HUES64 (cell line): Measurements from ENCODE around the gene SOX13.
A peak's percentile ranks its signal among the peaks of the same experiment; 100 is the strongest.

Source experiments
- H3K27ac ChIP-seq: 2 replicates; pipeline ENCODE4 v1.7.0; 2013; ENCODE audit warnings: low read depth, low read length, inconsistent platforms
- H3K27me3 ChIP-seq: 2 replicates; pipeline ENCODE4 v1.6.1; 2013; ENCODE audit warnings: mild to moderate bottlenecking, low read length; ENCODE audit not compliant: insufficient read depth
- H3K36me3 ChIP-seq: 2 replicates; pipeline ENCODE4 v1.6.1; 2013; ENCODE audit warnings: mild to moderate bottlenecking, low read length; ENCODE audit not compliant: insufficient read depth
- H3K4me1 ChIP-seq: 2 replicates; pipeline ENCODE4 v1.6.1; 2013; ENCODE audit warnings: mild to moderate bottlenecking, low read length, moderate library complexity; ENCODE audit not compliant: insufficient read depth
- H3K4me3 ChIP-seq: 2 replicates; pipeline ENCODE4 v1.5.1; 2013; ENCODE audit warnings: mild to moderate bottlenecking, low read length, moderate library complexity
- H3K9ac ChIP-seq: 2 replicates; pipeline ENCODE4 v1.6.1; 2013; ENCODE audit warnings: mild to moderate bottlenecking, low read depth, low read length
- H3K9me3 ChIP-seq: 2 replicates; pipeline ENCODE4 v1.6.1; 2013; ENCODE audit warnings: low read depth, low read length; ENCODE audit not compliant: insufficient read depth
- WGBS: fragments of 150-250, 120-280 bp; methylation state at CpG from one replicate; pipeline ENCODE4 v1.1.7; 2013; ENCODE audit warnings: missing lambda C conversion rate; 5-methylcytosine and 5-hydroxymethylcytosine counted together

The SOX13 gene

DNA sequence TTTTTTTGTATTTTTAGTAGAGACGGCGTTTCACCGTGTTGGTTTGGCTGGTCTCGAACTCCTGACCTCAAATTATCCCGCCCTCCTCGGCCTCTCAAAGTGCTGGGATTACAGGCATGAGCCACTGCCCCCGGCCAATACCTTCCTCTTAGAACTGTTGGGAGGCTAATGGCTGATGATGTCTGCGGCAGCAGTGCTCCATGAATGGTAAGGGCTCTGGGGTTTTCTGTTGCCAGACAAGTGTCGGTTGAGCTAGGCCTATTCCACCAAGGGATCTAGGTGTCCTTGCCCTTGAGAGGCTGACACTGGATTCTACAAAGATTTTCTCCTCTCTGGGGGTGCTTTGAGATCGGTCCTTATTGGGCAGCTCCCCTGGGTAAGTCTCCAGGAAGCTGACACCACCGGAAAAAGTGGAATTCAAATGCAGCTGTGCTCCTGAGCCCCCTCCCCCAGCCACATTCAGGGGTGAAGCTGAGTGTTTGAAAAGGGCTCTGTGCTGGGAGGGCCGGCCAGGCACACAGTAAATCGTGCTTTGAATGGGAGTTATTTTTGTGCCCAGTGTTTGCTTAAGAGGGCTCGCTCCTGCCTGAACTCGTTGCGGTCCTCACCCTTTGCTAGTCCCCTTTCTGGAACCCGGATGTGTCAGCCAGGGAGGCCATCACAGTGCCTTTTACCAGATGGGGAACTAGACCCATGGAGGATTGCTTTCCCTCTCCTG lies 5.2 kb downstream of the SOX13 start:
- H3K27me3 ChIP-seq = peaks cover 9% of the 10 kb centered on the region; the same call in 1 of the 2 replicates
- WGBS = 16% methylated on average over 17 of the region's 17 CpGs
- H3K36me3 ChIP-seq = 0 out of 2 replicates have a peak, but pooled peaks cover 2% of the 10 kb centered on the region
- H3K27ac ChIP-seq = peak overlapping the region; percentile 94
- peak overlapping the region; percentile 27 for H3K4me3 ChIP-seq
- no peaks in the 10 kb centered on the region for H3K9me3 ChIP-seq
- H3K9ac ChIP-seq = peak overlapping the region; percentile 34
- peaks cover 66% of the 10 kb centered on the region for H3K4me1 ChIP-seq

DNA sequence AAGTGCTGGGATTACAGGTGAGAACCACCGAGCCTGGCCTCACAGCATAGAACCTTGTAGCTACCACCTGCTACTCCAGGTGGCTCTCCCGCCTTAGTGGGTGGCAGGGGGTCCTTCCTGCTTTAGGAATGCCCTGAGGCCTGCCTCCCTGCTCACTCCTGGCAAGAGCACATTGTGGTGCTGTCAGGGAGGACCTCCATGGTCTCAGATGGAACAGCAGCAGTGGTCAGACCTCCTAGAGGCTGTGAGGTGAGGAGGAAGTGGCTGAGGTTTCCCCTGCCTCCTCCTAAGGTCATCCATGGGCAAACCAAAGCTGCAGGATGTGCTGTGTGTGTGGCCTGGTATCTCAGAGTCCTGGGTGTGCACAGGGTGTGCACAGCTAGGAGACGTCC lies 6.7 kb downstream of the SOX13 start:
- 0 out of 2 replicates have a peak, but pooled peaks cover 2% of the 10 kb centered on the region for H3K36me3 ChIP-seq
- no peaks in the 10 kb centered on the region for H3K9me3 ChIP-seq
- H3K4me3 ChIP-seq = peak overlapping the region; percentile 42
- H3K4me1 ChIP-seq = peaks cover 78% of the 10 kb centered on the region
- H3K27ac ChIP-seq = peak overlapping the region; percentile 94
- peaks cover 9% of the 10 kb centered on the region; the same call in 1 of the 2 replicates for H3K27me3 ChIP-seq
- 28% methylated on average over 3 of the region's 3 CpGs for WGBS
- peak overlapping the region; percentile 67 for H3K9ac ChIP-seq

DNA sequence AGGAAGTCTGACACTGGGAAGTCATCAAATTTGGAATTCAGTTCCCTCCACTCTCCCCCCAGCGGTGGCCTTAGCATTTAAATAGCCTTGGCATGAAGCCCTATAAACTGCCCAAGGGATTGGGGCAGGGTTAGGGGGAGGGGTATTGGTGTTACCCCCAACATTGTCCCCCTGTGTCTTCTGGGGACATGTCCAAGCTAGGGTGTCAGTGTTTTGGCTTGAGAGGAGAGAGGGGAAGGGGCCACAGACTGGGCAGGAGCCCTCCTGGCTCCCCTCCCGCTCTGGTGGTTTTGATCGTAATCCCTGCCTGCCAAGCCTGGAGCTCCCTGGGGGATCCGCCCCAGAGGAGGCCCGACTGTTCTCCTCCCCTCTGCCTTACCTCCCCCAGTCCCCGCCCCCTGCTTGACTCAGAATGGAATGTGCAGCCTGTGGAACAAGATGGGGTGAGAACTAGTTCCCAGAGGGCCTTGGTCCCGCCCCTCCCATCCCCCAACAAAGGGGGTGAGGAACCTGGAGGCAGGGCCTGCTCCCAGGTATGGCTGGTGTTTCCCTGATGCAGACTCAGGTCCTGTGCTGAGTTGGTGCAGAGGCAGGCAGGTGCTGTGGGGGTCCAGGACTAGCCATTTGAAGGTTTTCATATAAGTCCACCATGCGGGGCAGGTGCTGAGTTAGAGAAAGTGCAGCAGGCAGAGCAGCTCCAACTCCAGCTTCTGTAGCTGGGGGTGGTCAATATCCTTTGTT lies 7.4 kb downstream of the SOX13 start:
- Histone ChIP-seq H3K27me3 (peaks cover 3% of the 10 kb centered on the region; the same call in 1 of the 2 replicates), H3K4me1 (peaks cover 84% of the 10 kb centered on the region), H3K4me3 (peak overlapping the region; percentile 42), H3K9me3 (no peaks in the 10 kb centered on the region), H3K9ac (peak overlapping the region; percentile 68), H3K36me3 (0 out of 2 replicates have a peak, but pooled peaks cover 2% of the 10 kb centered on the region), H3K27ac (peak overlapping the region; percentile 94)
- WGBS = under 1% methylated on average over 8 of the region's 8 CpGs

DNA sequence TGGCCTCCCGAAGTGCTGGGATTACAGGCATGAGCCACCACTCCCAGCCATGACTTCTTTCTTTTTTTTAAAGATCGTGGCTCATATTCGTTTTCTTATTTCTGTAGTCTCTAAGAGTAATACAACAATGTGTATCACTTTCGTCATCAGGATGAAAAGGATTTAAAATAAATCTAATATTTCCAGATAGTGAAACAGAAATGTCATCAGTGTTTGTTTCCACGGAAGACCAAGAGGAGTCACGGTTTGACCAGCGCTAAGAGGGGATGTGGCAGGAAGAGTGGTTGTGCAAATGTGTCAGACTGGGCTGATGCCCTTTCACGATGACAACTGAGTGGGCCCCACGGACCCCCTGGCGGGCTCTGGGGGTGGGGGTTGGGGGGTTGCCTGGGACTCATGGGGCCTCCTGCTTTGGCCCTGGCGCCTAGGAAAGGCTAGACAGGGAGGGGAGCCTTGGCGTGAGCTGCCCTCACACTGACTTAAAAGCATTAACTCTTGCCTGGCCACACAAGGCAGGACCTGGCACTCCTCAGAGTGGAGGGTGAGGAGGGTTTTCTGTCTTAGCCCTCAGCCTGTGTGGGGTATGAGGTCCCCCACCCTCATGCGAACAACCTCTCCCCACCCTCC lies 8.4 kb downstream of the SOX13 start:
- Histone ChIP-seq H3K4me3 (no peak overlapping the region), H3K27ac (peak overlapping the region; percentile 94), H3K36me3 (0 out of 2 replicates have a peak, but pooled peaks cover 2% of the 10 kb centered on the region), H3K4me1 (peaks cover 75% of the 10 kb centered on the region), H3K9me3 (no peaks in the 10 kb centered on the region), H3K9ac (peak overlapping the region; percentile 68), H3K27me3 (no peaks in the 10 kb centered on the region)
- WGBS = 30% methylated on average over 10 of the region's 13 CpGs

DNA sequence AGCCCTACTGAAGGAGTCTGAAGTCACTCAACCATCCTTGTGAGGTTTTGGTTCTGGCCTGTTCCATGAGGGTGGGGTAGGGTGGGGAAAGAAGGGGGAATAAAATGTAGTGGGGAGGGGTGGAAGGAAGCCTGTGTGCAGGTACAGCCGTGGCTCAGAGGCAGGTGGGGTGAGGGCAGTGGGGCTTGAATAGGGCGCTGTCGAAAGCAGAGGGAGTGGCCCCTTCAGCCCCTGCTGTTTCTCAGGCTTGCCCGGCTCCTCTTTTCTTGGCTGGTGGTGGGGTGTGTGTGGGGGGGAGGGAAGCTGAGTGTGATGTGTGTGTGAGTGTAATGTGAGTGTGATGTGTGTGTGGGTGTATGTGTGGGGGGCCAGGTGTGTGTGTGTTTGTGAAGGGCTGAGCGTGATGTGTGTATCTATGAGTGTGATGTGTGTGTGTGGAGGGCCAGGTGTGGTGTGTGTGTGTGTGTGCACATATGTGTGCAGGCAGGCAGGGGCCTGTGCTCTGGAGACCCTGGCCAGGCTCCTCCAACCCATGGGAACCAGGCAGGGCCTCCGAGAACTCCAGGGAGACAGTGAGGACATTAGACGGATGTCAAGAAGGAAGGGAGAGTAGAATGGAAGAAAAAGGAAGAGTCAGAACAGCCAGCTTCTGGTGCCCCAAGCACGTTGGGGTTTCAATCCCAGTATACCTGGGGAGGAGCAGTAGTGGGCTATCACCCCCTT lies 9.0 kb downstream of the SOX13 start:
- Histone ChIP-seq H3K4me1 (peaks cover 69% of the 10 kb centered on the region), H3K27ac (peak overlapping the region; percentile 94), H3K9me3 (no peaks in the 10 kb centered on the region), H3K36me3 (no peaks in the 10 kb centered on the region), H3K27me3 (no peaks in the 10 kb centered on the region), H3K4me3 (no peak overlapping the region), H3K9ac (no peak overlapping the region)
- 59% methylated on average over 8 of the region's 8 CpGs for WGBS

DNA sequence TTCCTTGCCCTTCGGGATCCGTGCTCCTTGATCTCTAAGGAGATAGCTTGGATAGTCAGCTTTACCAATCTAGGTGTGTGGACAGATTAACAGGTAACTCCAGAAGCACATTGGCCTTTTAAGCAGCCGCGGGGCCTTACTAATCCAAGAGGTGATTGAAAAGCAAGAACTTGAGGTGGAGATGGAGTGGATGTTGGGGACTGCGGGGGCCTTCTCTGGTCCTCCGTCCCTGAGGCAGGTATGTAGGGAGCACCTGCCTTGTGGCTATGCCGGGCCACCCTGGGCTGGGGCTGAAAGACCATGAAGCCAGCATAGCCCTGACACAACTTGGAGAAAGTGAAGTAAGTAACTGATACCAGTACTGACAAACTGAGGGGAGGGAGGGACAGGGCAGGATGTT lies 10.6 kb downstream of the SOX13 start:
- peaks cover 66% of the 10 kb centered on the region for H3K4me1 ChIP-seq
- H3K4me3 ChIP-seq = no peak overlapping the region
- no peaks in the 10 kb centered on the region for H3K36me3 ChIP-seq
- H3K9ac ChIP-seq = peak overlapping the region; percentile 21; the same call in 1 of the 2 replicates
- 88% methylated on average over 7 of the region's 7 CpGs for WGBS
- peak overlapping the region; percentile 75 for H3K27ac ChIP-seq
- no peaks in the 10 kb centered on the region for H3K9me3 ChIP-seq
- H3K27me3 ChIP-seq = no peaks in the 10 kb centered on the region

DNA sequence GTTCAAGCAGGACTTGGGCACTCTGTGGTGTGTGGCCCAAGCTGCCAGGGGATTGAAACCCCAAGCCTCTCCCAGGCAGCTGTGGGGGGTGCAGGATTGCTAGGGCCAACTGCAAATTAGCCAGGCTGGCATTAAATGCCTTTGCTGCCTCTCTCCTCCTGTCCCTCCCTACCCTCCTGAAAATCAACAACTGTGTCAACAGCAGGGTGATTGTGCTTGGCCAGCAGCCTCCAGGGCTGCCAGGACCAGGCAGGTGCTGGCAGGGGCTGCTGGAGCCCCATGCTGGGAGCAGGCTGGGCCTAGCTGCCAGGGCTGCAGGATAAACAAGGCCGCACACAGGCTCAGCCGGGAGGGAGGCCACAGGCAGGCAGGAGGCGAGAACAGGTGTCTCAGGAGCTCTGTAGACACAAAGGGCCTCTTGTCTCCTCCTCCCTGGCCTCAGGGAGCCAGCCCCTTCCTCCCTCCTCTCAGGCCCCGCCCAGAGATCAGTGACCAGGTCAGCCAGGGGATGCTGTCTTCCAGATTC lies 11.4 kb downstream of the SOX13 start:
- Histone ChIP-seq H3K36me3 (no peaks in the 10 kb centered on the region), H3K9ac (peak overlapping the region; percentile 21; the same call in 1 of the 2 replicates), H3K9me3 (no peaks in the 10 kb centered on the region), H3K27ac (peak overlapping the region; percentile 75), H3K27me3 (no peaks in the 10 kb centered on the region), H3K4me1 (peaks cover 71% of the 10 kb centered on the region), H3K4me3 (no peak overlapping the region)
- WGBS = 13% methylated on average over 4 of the region's 4 CpGs

DNA sequence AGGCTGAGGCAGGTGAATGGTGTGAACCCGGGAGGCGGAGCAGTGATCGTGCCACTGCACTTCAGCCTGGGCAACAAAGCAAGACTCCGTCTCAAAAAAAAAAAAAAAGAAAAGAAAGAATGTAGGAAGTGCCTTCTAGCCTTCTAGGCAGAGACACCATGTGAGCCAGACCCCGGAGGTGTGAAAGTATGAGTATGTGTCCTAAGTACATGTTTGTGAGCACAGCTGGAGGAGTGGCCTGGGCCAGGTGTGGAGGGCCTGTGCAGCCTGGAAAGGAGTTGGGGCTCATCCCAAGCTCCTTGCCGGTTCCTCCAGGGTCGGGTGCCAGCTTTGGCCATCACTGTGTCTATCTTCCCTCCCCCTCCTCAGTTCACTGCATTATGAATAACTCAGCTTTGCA lies 13.0 kb downstream of the SOX13 start:
- H3K9ac ChIP-seq = no peak overlapping the region
- H3K4me1 ChIP-seq = peaks cover 66% of the 10 kb centered on the region
- no peak overlapping the region for H3K4me3 ChIP-seq
- WGBS = 92% methylated on average over 7 of the region's 7 CpGs
- H3K27ac ChIP-seq = no peak overlapping the region
- H3K36me3 ChIP-seq = no peaks in the 10 kb centered on the region
- no peaks in the 10 kb centered on the region for H3K27me3 ChIP-seq
- no peaks in the 10 kb centered on the region for H3K9me3 ChIP-seq

DNA sequence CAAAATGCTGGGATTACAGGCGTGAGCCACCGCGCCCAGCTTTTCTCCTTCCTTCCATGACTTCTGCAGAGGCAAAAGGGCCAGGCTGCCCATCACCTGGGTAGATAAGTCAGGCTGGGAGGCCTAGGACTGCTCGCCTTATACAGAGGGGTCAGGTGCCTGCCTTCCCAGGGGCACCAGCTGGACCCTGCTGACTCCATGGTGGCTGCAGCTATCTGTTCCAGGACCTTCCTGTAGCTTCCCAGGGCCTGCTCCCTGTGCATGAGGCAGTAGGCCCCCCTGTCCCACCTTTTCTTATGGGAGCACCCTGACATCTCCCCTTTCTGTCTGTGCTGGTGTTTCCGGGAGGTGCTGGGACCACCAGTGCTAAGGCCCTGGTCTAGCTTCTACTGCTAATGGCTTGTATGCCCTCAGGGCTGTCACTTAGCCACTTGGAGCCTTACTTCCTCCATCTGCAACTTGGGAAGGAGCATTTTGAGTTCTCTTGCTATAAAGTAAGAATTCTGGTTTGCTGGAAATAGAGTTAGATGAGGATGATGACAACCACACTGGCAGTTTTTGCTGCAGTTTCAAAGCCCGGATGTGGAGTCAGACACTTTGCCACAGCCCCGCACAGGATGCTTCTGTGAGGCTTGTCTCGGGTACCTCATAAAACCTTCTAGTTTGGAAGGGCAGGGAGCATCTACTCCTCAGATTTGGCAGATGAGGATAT lies 14.4 kb downstream of the SOX13 start:
- H3K36me3 ChIP-seq = no peaks in the 10 kb centered on the region
- H3K9ac ChIP-seq = no peak overlapping the region
- H3K4me3 ChIP-seq = no peak overlapping the region
- peaks cover 63% of the 10 kb centered on the region for H3K4me1 ChIP-seq
- H3K9me3 ChIP-seq = no peaks in the 10 kb centered on the region
- no peak overlapping the region for H3K27ac ChIP-seq
- H3K27me3 ChIP-seq = no peaks in the 10 kb centered on the region
- WGBS = 95% methylated on average over 8 of the region's 8 CpGs

DNA sequence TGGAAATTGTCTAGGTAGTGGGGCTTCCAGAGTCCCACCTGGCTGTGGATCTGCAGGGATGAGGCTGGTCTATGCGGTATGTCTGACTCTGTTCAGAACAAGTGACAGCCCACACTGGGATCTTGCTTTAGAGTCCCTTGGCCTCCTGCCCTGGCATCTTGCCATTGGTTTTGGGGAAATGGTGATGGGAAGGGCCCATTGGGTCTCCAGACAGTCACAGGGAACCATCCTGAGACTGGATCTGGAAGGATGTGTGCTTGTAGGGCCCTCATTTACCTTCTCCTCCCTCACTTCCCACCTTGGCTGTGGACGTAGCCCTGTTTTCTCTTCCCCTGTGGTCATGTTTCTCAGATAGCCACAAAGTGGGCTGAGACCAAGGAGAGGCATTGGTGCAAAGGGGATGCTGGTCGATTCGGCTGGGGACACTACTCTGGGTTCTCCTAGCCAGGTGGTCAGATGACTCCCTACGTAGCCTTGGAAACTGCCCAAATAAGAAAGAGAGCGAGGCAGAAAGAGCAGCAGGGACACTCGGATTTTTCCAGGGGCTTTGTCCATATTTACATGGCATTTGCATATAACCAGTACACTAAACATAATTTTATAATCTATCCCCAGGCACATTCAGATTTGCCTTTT lies 15.1 kb downstream of the SOX13 start:
- H3K9me3 ChIP-seq = no peaks in the 10 kb centered on the region
- no peak overlapping the region for H3K9ac ChIP-seq
- no peak overlapping the region for H3K4me3 ChIP-seq
- 84% methylated on average over 7 of the region's 7 CpGs for WGBS
- H3K27ac ChIP-seq = no peak overlapping the region
- no peaks in the 10 kb centered on the region for H3K27me3 ChIP-seq
- no peaks in the 10 kb centered on the region for H3K36me3 ChIP-seq
- peaks cover 61% of the 10 kb centered on the region for H3K4me1 ChIP-seq
